SK-MEL-5 (cell line): ENCODE results near the gene TNS1. TPM values are rescaled to one million over a fixed set of nuclear protein-coding genes. Genes with fewer than 3 reads are reported as not detected.

Experiments used
- DNase-seq: peaks from one replicate; pipeline ENCODE4 v3.0.0-alpha.2; 2016; ENCODE audit warnings: low read depth, low spot score
- in situ Hi-C: cut with HindIII; loops from 2 replicates; pipeline ENCODE4 v1.10.0; 2016; ENCODE audit warnings: low sequenced_read_pairs, high pct_unique_total_duplicates, low pct_unique_long_range_greater_than_20kb
- total RNA-seq: library from RNA; depleted of rRNA; stranded (reverse); fragments of >200 nt; shearing (Covaris generic); gene quantifications from 2 replicates; pipeline ENCODE4 v1.2.3, GENCODE V29; 2014

TNS1 gene
- total RNA-seq, 1 experiment from 2014 or later, result 2.2 TPM

DNA sequence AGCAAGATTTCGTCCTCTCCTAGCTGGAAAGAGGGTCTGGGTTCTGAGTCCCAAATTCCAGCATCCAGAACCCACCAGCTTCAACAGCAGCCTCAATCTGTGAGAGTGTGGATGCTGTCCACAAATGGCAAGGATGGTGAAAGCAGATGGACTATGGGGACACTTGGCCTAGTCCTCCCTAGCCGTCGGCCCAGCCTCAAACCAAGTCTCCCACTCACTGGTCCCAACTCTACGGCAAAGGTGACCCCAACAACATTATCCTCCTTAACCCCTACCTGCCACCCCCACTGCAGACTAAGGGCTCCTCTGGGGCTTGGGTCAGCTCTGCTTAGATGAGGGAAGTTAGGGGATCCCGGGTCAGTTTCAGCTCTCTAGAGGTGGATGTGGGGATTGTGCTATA, 57.3 kb downstream of the TNS1 start:
- no peak for DNase-seq
- in situ Hi-C loops, result no loop called here

DNA sequence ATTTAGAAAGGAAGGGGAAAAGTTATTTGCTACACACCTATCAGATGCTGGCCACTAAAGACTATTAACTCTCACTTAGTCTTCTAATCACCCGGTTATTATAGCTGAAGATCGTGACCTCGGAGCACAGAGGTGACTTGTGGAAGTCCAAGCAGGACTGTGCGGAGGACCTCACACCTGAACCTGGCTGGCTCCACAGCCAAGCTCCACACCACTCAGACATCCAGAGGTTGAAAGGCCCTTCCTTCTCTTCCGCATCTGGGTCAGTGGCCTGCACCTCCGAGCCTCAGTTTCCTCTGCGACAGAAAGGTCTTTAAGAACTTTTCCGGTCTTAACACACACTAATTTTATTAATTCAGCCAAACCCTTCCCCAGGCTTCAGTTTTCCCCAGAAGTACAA, 57.9 kb downstream of the TNS1 start:
- no peak for DNase-seq
- in situ Hi-C loops, result no loop called here

DNA sequence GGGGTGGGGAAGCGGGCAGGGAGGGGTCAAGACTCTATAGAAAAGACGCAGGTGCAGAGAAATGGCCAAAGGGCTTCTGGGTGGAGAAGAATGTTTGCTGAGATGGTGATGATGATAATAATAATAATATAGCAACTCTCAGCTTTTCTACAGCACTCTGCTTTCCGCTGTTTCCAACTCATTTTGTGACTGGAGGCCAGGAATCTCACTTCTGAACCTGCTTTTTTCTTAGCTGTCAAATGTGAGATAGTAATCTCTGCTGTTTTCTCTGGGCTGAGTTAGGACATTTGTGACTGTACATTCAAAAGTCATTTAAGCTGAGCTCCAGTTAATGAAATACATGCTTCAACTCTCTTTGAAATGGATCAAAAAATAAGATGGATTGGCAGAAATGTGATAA, 58.4 kb downstream of the TNS1 start:
- in situ Hi-C loops, result no loop called here
- no peak for DNase-seq

DNA sequence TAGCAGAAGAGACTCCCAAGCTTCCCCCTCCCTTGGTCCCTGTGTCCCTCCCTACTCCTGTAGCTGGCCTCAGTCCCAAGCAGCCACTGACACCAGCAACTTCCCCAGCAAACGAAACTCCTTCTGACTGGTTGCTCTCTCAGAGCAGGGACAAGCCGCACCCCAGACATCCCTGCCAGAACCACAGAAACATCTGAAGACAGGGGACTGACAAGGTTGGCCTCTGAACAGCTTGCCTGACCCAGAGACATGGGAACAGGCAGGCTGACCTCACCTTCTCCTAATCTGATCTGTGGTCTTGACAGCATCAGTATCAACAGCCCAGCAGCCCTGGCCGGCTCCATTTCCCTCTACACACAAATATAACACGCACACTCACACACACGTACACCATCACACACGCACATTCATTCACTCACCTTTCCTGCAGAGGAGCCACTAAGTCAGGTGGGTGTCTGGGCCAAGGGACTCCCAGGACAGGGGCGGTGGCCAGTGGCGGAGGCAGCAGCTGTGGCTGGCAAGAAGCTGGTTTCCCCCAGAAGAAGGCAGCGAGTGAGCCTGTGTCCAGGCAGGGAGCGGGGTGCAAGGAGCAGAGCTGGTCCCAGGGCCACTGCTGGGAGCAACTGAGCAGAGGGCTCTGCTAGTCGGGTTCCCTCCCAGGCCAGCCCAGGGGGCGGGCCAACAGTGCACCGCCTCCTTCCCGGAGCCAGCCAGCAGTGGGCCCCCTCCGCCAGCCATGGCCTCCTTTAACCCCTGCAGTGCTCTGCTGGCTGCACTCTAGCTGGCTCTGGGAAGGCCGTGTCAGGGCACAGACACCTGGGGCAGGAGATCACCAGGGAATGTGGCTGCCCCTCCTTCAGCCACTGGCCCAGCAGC, 59.1 kb downstream of the TNS1 start:
- in situ Hi-C loops, result no loop called here
- peak; percentile 37 for DNase-seq

DNA sequence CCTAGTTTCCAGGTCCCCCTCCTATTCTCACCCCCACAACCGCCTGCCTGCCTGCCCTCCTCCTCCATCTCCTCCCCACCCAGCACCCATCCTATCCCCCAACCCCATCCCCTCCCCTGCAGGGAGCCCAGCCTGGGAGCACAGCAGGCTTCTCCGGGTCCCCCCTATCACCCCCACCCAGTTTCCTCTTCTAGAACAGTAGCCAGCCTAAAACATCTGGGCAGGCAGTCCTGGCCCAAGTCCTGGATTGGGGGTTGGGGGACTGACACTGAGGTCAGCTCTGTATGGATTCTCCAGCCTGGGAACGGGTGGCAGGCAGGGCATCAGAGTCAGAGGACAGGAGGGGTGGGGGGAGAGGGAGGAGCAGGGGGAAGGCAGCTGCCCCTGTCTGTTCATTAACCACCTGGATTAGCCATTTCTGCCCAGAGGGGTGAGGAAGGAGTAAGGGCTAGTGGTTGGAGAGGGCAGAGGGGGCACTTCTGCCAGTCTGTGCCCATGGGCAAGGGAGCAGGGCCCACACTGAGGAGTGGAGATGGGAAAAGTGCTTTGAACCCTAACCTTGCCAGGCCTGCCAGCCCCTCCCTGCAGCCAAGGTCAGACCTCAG, 60.0 kb downstream of the TNS1 start:
- no peak for DNase-seq
- in situ Hi-C loops, result no loop called here

DNA sequence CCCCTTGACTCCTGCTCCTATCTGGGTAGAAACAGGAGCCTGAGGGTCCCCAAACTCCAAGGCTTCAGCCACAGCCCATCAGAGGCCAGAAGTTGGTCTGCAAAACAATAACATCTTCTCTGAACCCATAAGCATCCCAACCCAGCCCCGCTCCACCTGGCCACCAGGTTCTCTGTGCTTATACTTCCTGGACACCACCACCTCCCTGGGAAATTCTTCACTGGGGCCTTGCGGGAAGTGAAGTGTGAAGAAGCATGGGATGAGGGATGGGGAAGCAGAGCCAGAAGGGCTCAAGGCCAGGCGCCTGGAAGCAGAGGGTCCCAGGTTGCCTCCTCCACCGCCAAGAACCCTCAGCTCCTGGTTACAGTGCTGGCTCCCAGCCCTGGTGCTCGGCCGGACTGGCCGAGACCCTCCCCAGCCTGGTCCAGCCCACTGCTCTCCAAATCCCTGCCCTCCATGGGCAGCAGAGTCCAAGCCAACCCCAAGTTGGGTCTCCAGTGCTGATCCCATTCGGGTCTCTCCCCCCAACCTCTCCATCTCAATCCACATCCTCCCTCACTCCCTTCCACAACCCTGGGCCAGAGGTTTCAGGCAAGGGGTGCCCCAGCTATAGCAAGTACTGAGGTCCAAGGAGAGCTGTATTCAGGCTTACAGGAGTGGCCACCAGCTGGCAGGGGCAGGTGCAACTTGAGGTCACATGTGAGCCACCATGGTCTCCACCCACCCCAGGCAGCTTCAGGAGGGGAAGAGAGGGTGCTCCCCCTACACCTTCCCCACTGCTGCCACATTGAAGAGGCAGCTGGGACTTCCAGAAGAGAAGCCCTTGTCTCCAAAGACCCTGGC, 60.7 kb downstream of the TNS1 start:
- DNase-seq, result no peak
- in situ Hi-C loops, result no loop called here

DNA sequence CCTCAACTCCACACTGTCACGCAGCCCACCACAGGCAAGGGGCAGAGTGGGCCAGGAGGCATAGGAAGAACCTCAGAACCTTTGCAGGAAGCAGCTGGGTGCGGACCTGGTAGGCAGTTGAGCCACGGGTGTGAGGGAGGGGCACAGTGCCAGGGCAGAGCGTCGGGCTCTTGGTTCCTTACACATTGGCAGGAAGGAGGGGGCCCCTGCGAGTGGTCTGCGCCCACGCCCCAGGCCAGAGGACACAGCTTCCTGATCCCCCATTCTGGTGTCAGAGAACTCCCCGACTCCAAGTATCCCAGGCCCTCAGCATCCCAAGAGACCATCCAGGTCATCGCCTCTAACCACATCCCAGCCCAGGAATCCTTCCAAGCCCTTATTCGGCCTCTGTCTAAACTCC, 61.5 kb downstream of the TNS1 start:
- in situ Hi-C loops, result no loop called here
- no peak for DNase-seq

DNA sequence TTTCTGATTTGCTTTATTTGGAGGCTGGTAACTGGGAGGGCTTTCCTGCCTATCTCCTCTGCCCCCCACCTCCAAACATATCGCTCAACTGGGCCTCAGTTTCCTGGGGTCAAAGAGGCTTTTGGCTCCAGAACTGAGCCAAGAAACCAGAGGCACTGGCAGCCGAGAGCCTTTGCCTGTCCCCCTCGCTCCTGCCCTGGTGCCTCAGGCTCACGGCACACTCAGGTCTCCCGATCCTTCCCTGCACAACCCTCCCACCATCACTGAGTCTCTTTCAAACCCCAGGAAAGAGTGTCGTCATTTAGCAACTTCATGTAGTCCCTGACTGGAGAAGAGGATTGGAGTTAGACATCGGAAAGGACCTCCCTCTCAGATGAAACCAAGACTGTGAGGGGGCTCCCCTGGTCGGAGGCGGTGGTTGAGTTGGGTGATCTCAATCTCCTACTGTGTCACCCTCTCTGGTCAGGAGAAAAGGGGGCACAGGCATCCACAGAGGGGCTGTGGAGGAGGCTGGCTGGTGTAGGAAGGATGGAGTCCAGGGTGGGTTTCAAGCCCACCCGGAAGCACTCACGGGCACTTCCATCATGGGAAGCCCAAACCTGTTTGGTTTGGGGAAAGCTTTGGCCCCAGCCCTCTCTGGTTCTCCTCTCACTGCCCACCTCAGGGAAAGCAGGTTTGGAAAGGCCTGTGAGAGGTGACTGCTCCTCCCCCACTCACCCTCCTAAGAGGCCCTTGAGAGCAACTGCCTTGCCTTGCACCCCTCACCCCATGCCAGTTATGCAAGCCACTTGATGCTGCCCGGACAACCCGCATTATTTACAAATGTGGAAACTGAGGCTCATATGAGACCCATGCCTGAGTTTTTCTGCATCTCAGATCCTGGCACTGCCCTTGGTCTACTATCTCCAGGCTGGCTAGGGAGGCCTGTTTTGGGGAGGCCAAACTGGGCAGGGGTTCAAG, 62.3 kb downstream of the TNS1 start:
- in situ Hi-C loops, result no loop called here
- no peak for DNase-seq

DNA sequence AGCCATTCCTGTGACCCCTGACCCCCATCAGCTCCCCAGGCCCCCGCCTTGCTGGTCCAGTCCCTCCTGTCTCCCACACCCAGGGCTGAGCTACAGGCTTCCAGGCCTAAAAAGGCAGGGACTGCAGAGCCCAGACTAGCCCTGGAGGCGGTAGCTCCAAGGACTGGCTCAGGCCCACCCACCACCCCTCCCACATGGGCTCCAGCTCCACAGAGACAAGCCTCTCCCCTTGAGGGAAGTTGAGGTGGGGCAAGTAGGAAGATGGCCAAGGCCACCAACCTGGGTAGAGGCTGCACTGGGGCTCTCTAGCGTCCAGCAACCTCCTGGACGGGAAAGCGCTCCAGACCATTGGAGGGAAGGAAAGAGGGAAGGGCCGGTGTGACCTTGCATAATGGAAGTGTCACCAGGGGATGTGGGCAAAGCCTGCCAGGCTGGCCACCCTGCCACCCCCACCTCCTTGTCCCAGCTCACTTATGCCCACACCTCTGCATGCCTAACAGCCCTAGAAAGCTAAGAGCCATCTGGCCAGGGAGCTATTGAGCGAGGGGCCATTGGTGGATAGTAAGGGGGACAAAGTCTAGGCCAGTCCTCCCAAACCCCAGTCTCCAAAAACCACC, 63.1 kb downstream of the TNS1 start:
- in situ Hi-C loops, result no loop called here
- DNase-seq, result no peak

DNA sequence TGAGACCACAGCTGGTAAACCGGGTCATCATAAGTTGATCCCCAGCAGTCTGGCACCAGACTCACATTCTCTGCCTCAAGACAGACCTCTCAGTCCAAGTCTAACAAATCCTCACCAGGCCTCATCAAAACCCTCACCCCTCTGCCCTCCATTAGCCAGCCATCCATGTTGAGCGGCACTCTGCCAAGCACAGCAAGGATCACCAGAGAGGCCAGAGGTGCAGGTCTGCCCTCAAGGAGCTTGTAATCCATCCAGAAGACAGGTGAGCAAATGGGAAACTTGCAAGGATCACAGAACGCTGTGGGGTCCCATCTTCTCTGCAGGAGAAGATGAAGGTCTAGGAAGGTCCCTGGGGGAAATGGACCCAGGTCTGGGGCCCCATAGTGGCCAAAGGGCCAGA, 63.6 kb downstream of the TNS1 start:
- in situ Hi-C loops, result no loop called here
- DNase-seq, result no peak

DNA sequence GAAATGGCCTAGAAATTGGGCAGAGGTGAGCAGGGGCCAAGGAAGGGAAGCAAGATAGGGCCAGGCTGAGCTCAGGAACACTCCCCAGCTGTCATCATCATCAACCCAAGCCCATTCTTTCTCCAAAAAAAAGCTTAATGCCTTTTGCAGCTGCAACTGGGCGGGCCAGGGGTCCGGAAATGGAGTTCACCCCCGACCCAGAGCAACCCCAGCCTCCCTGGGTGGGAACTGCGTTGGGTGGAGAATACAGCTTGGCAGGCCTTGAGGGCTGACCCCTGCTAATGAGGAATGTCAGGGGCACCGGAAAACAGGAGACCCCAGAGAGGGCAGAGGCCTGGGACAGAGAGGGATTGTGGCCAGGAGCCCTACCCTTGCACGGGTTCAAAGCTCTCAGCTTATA, 64.8 kb downstream of the TNS1 start:
- no peak for DNase-seq
- in situ Hi-C loops, result no loop called here

DNA sequence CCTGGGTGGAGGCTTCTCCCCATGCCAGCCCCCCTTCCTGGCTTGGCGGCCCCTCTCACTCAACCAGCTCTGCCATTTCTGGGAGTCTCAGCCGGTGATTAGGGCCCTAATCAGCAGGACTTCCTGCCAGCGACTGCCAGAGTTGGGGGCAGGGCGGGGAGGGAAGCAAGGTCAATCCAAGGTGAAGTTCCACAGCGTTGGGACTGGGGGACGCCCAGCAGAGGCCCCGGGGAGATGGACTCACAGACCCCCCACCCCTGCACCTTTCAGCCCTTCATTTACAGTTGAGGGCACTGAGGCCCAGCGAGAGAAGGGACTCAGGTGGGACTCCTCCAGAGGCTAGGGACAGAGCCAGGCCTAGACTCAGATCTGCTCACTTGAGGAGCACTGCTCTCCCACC, 65.3 kb downstream of the TNS1 start:
- DNase-seq, result no peak
- in situ Hi-C loops, result no loop called here

DNA sequence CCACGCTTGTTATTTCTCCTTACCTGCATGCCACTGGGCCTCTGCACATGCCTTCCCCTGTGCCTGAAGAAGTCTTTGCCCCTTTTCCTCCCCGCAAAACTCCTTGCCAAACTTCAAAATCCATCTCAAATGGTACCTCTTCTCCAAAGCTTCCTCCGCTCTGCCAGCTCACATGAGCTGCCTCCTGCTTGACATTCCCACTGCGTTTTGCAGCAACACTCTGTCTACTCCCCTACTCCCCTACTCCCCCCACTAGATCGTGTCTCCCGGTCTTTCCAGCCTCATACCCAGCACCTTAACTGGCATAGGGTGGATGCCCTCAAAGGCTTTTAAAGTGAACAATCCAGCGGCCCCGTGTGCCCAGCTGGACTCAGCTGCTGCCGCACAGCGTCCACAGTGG, 65.8 kb downstream of the TNS1 start:
- DNase-seq, result no peak
- in situ Hi-C loops, result no loop called here

DNA sequence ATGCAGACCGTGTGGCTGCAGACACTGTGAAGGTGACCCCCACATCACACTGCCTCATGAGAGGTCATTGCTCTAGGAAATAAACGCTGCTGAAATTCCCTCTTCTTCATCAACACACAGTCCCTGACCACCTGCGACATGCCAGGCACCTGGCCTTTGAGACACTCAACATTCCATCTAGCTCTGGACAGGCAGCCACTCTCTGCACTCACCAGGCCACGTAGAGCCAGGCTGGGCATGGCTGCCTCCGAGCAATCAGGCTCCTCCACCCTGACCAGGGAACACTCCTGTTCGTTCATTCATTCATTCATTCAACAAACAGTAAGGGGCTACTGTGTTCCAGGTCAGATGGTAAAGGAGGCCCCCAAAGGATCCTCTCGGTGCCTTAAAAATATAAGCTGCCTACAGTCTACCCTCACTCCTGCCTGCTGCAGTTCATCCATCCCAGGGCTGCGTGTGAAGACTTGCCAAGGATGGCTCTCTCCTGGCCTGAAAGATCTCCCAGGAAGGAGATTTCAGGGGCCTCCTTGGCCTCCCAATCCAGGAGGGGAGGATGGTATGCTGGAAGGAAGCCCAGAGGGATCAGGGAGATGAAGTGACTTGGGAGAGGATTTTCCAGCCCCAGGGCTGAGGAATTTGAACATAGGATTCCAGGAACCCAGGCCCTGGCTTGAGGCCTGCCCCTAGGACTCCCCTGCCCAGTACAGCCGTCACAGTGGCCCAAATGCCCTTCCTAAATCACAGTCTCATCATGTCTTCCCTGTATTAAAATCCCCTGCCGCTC, 66.7 kb downstream of the TNS1 start:
- DNase-seq, result no peak
- in situ Hi-C loops, result no loop called here

DNA sequence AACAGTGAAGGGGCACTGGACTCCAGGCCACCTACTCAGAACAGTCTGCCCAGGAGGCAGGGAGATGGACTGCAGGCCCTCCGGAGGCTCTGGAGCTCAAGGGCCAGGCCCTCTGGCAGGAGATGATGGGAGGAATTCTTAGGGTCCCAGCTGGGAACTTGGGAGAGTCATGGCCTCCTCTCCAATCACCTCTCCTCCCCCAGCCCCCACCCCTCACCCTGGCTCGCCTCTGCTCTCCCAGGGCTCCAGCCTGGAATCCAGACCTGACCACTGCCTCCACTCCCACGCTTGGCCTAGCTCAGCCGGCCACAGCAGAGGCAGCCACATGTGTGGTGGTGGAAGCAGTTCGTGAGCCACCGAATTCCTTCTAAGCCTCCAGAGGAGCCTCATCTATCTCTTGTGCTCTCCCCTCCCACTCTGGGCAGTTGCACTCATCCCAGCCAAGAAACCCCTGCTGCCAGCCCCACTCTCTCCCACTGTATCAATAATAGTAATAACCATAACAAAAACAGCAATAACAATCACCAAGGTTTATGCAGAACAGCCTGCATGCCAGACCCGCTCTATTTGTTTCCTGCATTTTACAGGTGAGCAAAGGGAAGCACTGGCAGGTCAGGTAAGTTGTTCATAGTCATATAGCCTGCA, 67.4 kb downstream of the TNS1 start:
- in situ Hi-C loops, result no loop called here
- DNase-seq, result no peak
